Measurements from ENCODE around the gene SH3PXD2A. TPM values are rescaled to one million over a fixed set of nuclear protein-coding genes. Genes with fewer than 3 reads are reported as not detected.

Gene SH3PXD2A
- total RNA-seq, 5 donors from 2014 or later (not counting 1 experiment from before 2014, with no cell fraction given): 5.8 to 11.8 (median 9.8) TPM

DNA sequence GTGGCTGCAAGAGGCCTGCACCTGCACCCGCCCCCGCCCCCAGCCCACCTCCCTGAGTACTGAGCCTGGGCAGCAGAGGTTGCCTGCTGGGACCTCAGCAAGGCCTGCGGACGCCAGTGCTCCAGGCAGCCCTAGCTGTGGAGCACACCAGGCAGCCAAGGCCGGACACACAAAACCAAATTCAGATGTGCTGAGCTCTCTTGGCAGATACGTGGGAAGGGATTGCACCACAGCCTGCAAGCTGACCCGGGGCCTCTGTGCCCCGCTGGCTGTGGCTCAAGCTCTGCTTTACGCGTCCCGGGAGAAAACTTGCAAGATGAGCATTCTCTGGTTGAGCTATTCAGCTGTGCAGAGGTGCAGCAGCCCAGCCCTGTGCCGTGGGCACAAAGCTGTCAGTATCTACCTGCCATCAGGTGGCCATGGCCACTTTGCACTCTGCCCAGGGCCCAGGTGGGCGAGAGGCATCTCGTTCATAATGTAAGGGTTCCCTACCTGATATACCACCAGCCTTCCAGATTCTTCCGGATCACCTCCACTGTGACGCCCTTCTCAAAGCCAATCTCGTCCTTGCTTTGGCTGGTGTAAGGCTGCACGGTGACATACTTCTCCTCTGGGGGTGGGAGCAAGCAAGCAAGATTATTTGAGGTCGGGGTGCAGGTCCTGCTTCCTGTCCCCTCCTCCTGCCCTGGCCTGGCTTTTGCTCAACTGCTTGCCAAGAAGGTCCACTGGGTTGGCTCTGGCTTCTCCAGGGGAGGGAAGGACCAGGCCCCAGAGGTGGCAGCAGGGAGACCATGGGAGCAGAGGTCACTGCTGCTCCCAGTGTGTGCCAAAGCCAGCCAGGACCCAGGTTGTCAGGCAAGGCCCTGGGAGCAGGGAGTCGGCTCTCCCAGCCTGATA is 238.4 kb downstream of the SH3PXD2A start:
- ChIA-PET CTCF (interaction anchor here in 1 of 2 donors (0.5 kb wide), 1 partner anchor 29 kb away, joined by 3 read pairs; no protein-coding TSS in a partner anchor), POLR2A (no interaction called here)
- Mint-ChIP-seq H3K9me3 (no peaks in the 10 kb centered on the region), H3K36me3 (peaks cover 10% of the 10 kb centered on the region), H3K4me3 (no peak overlapping the region), H3K27me3 (no peaks in the 10 kb centered on the region), H3K4me1 (peaks cover 0 to 5% (median 0%) of the 10 kb centered on the region in 3 donors), H3K27ac (no peak overlapping the region)
- no peak for ATAC-seq (replicated peaks in 1 of 4)
- WGBS (ENCODE audit: insufficient coverage): 88% methylated on average over 15 of the region's 20 CpGs
- H3K27ac ChIP-seq (ENCODE audit: low read length): no peak overlapping the region
- H3K9me3 ChIP-seq: no peaks in the 10 kb centered on the region
- DNase-seq: no peak
- H3K4me1 ChIP-seq (ENCODE audit: control insufficient read depth in 1 of 2, extremely low read depth in 1 of 2, insufficient read depth in 2 of 2, low read length in 2 of 2): no peaks in the 10 kb centered on the region
- no peak overlapping the region for H3K4me3 ChIP-seq (ENCODE audit: control insufficient read depth in 1 of 2, extremely low read depth in 1 of 2, low read length in 1 of 2)
- no peaks in the 10 kb centered on the region for H3K36me3 ChIP-seq (ENCODE audit: control insufficient read depth in 2 of 2, extremely low read depth in 1 of 2, insufficient read depth in 1 of 2, low read length in 1 of 2)
- H3K27me3 ChIP-seq (replicated peaks in 1 of 2; ENCODE audit: control insufficient read depth in 2 of 2, extremely low read depth in 1 of 2, insufficient read depth in 2 of 2, low read length in 1 of 2): no peaks in the 10 kb centered on the region

GRCh38 chr10:103614306-103615158 is 240.8 kb downstream of the SH3PXD2A start:
- no peaks in the 10 kb centered on the region for H3K36me3 ChIP-seq (ENCODE audit: control insufficient read depth in 2 of 2, extremely low read depth in 1 of 2, insufficient read depth in 1 of 2, low read length in 1 of 2)
- ATAC-seq (replicated peaks in 1 of 4) (no peak), DNase-seq (no peak)
- Mint-ChIP-seq H3K36me3 (peaks cover 6% of the 10 kb centered on the region), H3K4me3 (no peak overlapping the region), H3K4me1 (peaks cover 0 to 5% (median 0%) of the 10 kb centered on the region in 3 donors), H3K27ac (no peak overlapping the region), H3K9me3 (no peaks in the 10 kb centered on the region), H3K27me3 (no peaks in the 10 kb centered on the region)
- no peak overlapping the region for H3K4me3 ChIP-seq (ENCODE audit: control insufficient read depth in 1 of 2, extremely low read depth in 1 of 2, low read length in 1 of 2)
- H3K27me3 ChIP-seq (replicated peaks in 1 of 2; ENCODE audit: control insufficient read depth in 2 of 2, extremely low read depth in 1 of 2, insufficient read depth in 2 of 2, low read length in 1 of 2): no peaks in the 10 kb centered on the region
- H3K9me3 ChIP-seq: no peaks in the 10 kb centered on the region
- no peaks in the 10 kb centered on the region for H3K4me1 ChIP-seq (ENCODE audit: control insufficient read depth in 1 of 2, extremely low read depth in 1 of 2, insufficient read depth in 2 of 2, low read length in 2 of 2)
- ChIA-PET POLR2A (interaction anchor here (0.6 to 0.9 kb wide), 3 partner anchors 12 to 488 kb away, joined by 3 to 4 read pairs (median 3); no protein-coding TSS in a partner anchor), CTCF (interaction anchor here (0.6 to 1.3 kb wide), 4 partner anchors 9 to 247 kb away, joined by 3 to 8 read pairs (median 4); partner anchors contain the start of gene TAF5 (in 1 of the 2))
- no peak overlapping the region for H3K27ac ChIP-seq (ENCODE audit: low read length)
- WGBS (ENCODE audit: insufficient coverage): 86% methylated on average over 7 of the region's 14 CpGs

DNA sequence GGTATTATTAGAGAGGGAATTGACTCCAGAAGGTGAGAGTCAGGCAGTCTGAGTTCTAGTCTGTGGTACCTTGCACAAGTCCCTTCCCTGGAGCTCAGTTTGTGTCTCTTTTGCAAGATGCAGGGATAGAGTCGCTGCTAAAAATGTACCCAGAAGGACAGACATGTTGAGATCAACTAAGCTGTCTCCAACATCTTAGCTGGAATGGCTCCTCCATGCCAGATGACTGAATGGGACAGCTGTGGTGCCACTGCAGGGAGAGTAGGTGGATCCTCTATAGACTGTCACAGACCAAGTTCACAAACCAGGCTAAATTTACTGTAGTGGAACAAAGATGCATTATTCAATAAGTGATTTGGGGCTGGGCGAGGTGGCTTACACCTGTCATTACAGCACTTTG is 241.8 kb downstream of the SH3PXD2A start:
- Histone ChIP-seq H3K9me3 (no peaks in the 10 kb centered on the region), H3K36me3 (ENCODE audit: control insufficient read depth in 2 of 2, extremely low read depth in 1 of 2, insufficient read depth in 1 of 2, low read length in 1 of 2) (peaks cover 0 to 3% of the 10 kb centered on the region in 2 donors), H3K4me1 (ENCODE audit: control insufficient read depth in 1 of 2, extremely low read depth in 1 of 2, insufficient read depth in 2 of 2, low read length in 2 of 2) (no peaks in the 10 kb centered on the region), H3K4me3 (ENCODE audit: control insufficient read depth in 1 of 2, extremely low read depth in 1 of 2, low read length in 1 of 2) (no peak overlapping the region), H3K27ac (ENCODE audit: low read length) (no peak overlapping the region), H3K27me3 (replicated peaks in 1 of 2; ENCODE audit: control insufficient read depth in 2 of 2, extremely low read depth in 1 of 2, insufficient read depth in 2 of 2, low read length in 1 of 2) (no peaks in the 10 kb centered on the region)
- no peak overlapping the region for H3K4me3 Mint-ChIP-seq
- peaks cover 6% of the 10 kb centered on the region for H3K36me3 Mint-ChIP-seq
- H3K4me1 Mint-ChIP-seq: peaks cover 0 to 5% (median 0%) of the 10 kb centered on the region in 3 donors
- 88% methylated on average over 2 of the region's 2 CpGs for WGBS (ENCODE audit: insufficient coverage)
- CTCF ChIA-PET: interaction anchor here (0.6 to 1.3 kb wide), 2 partner anchors 8 to 246 kb away, joined by 4 to 5 read pairs; partner anchors contain the start of gene TAF5 (in 1 of the 2)
- H3K27ac Mint-ChIP-seq: no peak overlapping the region
- POLR2A ChIA-PET: interaction anchor here in 1 of 2 donors (0.5 to 0.6 kb wide), 3 partner anchors 9 to 639 kb away, joined by 3 to 7 read pairs (median 3); no protein-coding TSS in a partner anchor
- no peaks in the 10 kb centered on the region for H3K9me3 Mint-ChIP-seq
- ATAC-seq (replicated peaks in 1 of 4) (no peak), DNase-seq (no peak)
- H3K27me3 Mint-ChIP-seq: no peaks in the 10 kb centered on the region

- peaks cover 6% of the 10 kb centered on the region for H3K36me3 Mint-ChIP-seq
- no peaks in the 10 kb centered on the region for H3K4me1 ChIP-seq (ENCODE audit: control insufficient read depth in 1 of 2, extremely low read depth in 1 of 2, insufficient read depth in 2 of 2, low read length in 2 of 2)
- H3K4me1 Mint-ChIP-seq: peaks cover 0 to 5% (median 0%) of the 10 kb centered on the region in 3 donors
- POLR2A ChIA-PET: no interaction called here
- H3K9me3 ChIP-seq: no peaks in the 10 kb centered on the region
- H3K27me3 ChIP-seq (replicated peaks in 1 of 2; ENCODE audit: control insufficient read depth in 2 of 2, extremely low read depth in 1 of 2, insufficient read depth in 2 of 2, low read length in 1 of 2): no peaks in the 10 kb centered on the region
- H3K4me3 ChIP-seq (ENCODE audit: control insufficient read depth in 1 of 2, extremely low read depth in 1 of 2, low read length in 1 of 2): no peak overlapping the region
- no peak overlapping the region for H3K4me3 Mint-ChIP-seq
- DNase-seq (no peak), ATAC-seq (replicated peaks in 1 of 4) (no peak)
- 84% methylated on average over 10 of the region's 17 CpGs for WGBS (ENCODE audit: insufficient coverage)
- peaks cover 0 to 3% of the 10 kb centered on the region in 2 donors for H3K36me3 ChIP-seq (ENCODE audit: control insufficient read depth in 2 of 2, extremely low read depth in 1 of 2, insufficient read depth in 1 of 2, low read length in 1 of 2)
- CTCF ChIA-PET: interaction anchor here in 1 of 2 donors (0.5 kb wide), 2 partner anchors 428 to 932 kb away, joined by 3 to 5 read pairs; no protein-coding TSS in a partner anchor
- H3K9me3 Mint-ChIP-seq: no peaks in the 10 kb centered on the region
- H3K27ac Mint-ChIP-seq: no peak overlapping the region
- no peaks in the 10 kb centered on the region for H3K27me3 Mint-ChIP-seq
- no peak overlapping the region for H3K27ac ChIP-seq (ENCODE audit: low read length)
Measured at GRCh38 chr10:103612462-103613365, 242.7 kb downstream of the SH3PXD2A start.

GRCh38 chr10:103610921-103611511 is 244.4 kb downstream of the SH3PXD2A start:
- ATAC-seq (replicated peaks in 1 of 4) (no peak), DNase-seq (no peak)
- peaks cover 0 to 5% (median 0%) of the 10 kb centered on the region in 3 donors for H3K4me1 Mint-ChIP-seq
- H3K27ac ChIP-seq (ENCODE audit: low read length): no peak overlapping the region
- POLR2A ChIA-PET: no interaction called here
- H3K4me3 Mint-ChIP-seq: no peak overlapping the region
- no peaks in the 10 kb centered on the region for H3K9me3 Mint-ChIP-seq
- H3K27me3 Mint-ChIP-seq: no peaks in the 10 kb centered on the region
- peaks cover 6% of the 10 kb centered on the region for H3K36me3 Mint-ChIP-seq
- H3K36me3 ChIP-seq (ENCODE audit: control insufficient read depth in 2 of 2, extremely low read depth in 1 of 2, insufficient read depth in 1 of 2, low read length in 1 of 2): peaks cover 0 to 3% of the 10 kb centered on the region in 2 donors
- no peaks in the 10 kb centered on the region for H3K9me3 ChIP-seq
- H3K27ac Mint-ChIP-seq: no peak overlapping the region
- no peaks in the 10 kb centered on the region for H3K4me1 ChIP-seq (ENCODE audit: control insufficient read depth in 1 of 2, extremely low read depth in 1 of 2, insufficient read depth in 2 of 2, low read length in 2 of 2)
- no peak overlapping the region for H3K4me3 ChIP-seq (ENCODE audit: control insufficient read depth in 1 of 2, extremely low read depth in 1 of 2, low read length in 1 of 2)
- CTCF ChIA-PET: no interaction called here
- 90% methylated on average over 5 of the region's 9 CpGs for WGBS (ENCODE audit: insufficient coverage)
- H3K27me3 ChIP-seq (replicated peaks in 1 of 2; ENCODE audit: control insufficient read depth in 2 of 2, extremely low read depth in 1 of 2, insufficient read depth in 2 of 2, low read length in 1 of 2): no peaks in the 10 kb centered on the region

Data from T-cell (primary cell).